ENCODE measurements around the gene HOOK1.

DNA sequence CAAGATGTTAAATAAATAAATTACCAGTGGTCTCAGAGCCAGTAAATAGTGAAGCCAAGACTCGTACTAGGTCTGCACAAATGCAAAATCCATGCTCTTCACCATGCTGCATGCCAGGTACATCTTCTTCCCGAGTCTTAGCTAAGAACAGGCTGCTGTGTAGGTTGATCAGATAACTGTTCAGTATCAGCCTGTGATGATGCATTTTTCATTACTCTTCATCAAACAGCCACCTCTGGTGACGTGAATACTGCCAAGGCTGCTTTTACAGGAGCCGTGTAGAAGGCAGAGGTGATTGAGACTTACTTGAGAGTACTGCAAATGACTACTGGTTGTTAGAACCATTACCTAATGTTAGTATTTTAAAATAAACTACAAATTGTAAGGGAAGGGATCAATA lies 39.3 kb upstream of the HOOK1 start:
- TF ChIP-seq TAF1 (IDR thresholded peaks at IDR 0.05; ENCODE audit: borderline replicate concordance, insufficient read depth, low read length) (no peak), POLR2AphosphoS5 (IDR thresholded peaks at IDR 0.05; ENCODE audit: low read depth, low read length) (no peak), FOXP2 (optimal IDR thresholded peaks at IDR 0.05; ENCODE audit: borderline replicate concordance, extremely low read depth, extremely low read length, insufficient read depth) (no peak), SIN3A (IDR thresholded peaks at IDR 0.05; ENCODE audit: borderline replicate concordance, insufficient read depth, low read length) (no peak)
- TF ChIP-seq, protein P1, sequence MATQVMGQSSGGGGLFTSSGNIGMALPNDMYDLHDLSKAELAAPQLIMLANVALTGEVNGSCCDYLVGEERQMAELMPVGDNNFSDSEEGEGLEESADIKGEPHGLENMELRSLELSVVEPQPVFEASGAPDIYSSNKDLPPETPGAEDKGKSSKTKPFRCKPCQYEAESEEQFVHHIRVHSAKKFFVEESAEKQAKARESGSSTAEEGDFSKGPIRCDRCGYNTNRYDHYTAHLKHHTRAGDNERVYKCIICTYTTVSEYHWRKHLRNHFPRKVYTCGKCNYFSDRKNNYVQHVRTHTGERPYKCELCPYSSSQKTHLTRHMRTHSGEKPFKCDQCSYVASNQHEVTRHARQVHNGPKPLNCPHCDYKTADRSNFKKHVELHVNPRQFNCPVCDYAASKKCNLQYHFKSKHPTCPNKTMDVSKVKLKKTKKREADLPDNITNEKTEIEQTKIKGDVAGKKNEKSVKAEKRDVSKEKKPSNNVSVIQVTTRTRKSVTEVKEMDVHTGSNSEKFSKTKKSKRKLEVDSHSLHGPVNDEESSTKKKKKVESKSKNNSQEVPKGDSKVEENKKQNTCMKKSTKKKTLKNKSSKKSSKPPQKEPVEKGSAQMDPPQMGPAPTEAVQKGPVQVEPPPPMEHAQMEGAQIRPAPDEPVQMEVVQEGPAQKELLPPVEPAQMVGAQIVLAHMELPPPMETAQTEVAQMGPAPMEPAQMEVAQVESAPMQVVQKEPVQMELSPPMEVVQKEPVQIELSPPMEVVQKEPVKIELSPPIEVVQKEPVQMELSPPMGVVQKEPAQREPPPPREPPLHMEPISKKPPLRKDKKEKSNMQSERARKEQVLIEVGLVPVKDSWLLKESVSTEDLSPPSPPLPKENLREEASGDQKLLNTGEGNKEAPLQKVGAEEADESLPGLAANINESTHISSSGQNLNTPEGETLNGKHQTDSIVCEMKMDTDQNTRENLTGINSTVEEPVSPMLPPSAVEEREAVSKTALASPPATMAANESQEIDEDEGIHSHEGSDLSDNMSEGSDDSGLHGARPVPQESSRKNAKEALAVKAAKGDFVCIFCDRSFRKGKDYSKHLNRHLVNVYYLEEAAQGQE (IDR thresholded peaks at IDR 0.05; ENCODE audit: insufficient read depth in 1 of 2, low read depth in 2 of 2, low read length in 2 of 2): no peak

All from PFSK-1 (cell line).